Upper lobe of right lung (tissue), 1 donor: ENCODE data around the gene DRAP1. TPM values are rescaled to one million over a fixed set of nuclear protein-coding genes. Genes with fewer than 3 reads are reported as not detected.
A peak's percentile ranks its signal among the peaks of the same experiment; 100 is the strongest.

Experiments
- ATAC-seq: fragments of 200-7000 bp; cut with Tn5 transposase; one replicate; pipeline ENCODE4 v1.9.1; 2020; ENCODE audit warnings: mild to moderate bottlenecking, moderate library complexity
- DNase-seq: peaks from one replicate; pipeline ENCODE4 v3.0.0-alpha.2; 2020
- H3K27ac ChIP-seq: fragments of 200-600 bp; one replicate; pipeline ENCODE4 v1.8.0; 2022
- H3K27me3 ChIP-seq: fragments of 200-600 bp; one replicate; pipeline ENCODE4 v1.8.0; 2022; ENCODE audit warnings: mild to moderate bottlenecking
- H3K36me3 ChIP-seq: fragments of 200-600 bp; one replicate; pipeline ENCODE4 v1.8.0; 2022
- H3K4me1 ChIP-seq: fragments of 200-600 bp; one replicate; pipeline ENCODE4 v1.8.0; 2022
- H3K4me3 ChIP-seq: fragments of 200-600 bp; one replicate; pipeline ENCODE4 v1.8.0; 2022; ENCODE audit warnings: mild to moderate bottlenecking
- H3K9me3 ChIP-seq: fragments of 200-600 bp; one replicate; pipeline ENCODE4 v1.8.0; 2022
- CTCF ChIP-seq: fragments of 200-600 bp; IDR thresholded peaks from one replicate; pipeline ENCODE4 v1.8.0; 2022; ENCODE audit warnings: antibody characterized with exemption
- intact Hi-C: fragments of 100-400 bp; cut with DNase I; formaldehyde crosslinking; loops from one replicate; pipeline ENCODE4 v1.11.0; 2022
- total RNA-seq: library from RNA; stranded (reverse); fragmentation: NEBNext Ultra II Directional; extraction: Animal tissue kit (Norgen Biotek cat#: 25700); gene quantifications from one replicate; pipeline ENCODE4 v1.2.1, GENCODE V29; 2021
- donor health status: DM: no; HTN: yes; CAD: no; lungs with severe emphysema.

The DRAP1 gene
- total RNA-seq, 1 donor from 2014 or later: 62.8 TPM

DNA sequence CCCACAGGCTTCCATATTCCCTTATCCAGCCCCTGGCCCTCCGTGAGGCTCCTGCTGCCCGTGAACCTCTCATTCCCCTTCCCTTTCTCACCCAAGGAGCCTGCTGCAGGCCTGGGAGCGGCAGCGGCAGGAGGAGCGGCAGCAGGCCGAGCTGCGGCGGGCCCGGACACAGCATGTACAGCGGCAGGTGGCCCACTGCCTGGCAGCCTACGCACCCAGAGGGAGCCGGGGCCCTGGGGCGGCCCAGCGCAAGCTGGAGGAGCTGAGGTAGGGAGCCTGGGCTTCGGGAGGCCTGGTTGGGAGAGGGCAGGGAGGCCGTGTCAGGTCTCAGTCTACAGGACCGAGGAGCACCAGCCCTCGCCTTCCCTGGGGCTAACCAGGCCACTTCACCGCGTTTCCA lies 34.2 kb downstream of the DRAP1 start:
- no peak for ATAC-seq
- H3K4me3 ChIP-seq: no peak overlapping the region
- no peaks in the 10 kb centered on the region for H3K27me3 ChIP-seq

DNA sequence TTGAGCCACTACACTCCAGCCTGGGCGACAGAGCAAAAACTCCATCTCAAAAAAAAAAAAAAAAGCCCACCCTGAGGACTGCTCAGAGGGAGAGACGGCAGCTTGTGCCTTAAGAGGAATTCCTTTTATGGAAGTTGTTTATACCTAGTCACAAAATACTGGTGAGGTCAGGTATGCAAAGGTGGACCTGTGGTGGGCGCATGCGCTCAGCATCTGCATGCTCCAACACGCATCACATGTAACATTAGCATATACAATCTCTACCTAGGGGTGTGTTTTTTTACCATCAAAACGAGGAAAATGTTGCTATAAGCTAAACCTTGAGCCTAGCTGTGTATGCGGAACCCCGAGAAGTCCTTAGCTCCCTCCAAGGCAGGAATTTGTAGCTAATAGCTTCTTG lies 35.5 kb downstream of the DRAP1 start:
- Histone ChIP-seq H3K4me3 (no peak overlapping the region), H3K27ac (no peak overlapping the region), H3K9me3 (no peaks in the 10 kb centered on the region), H3K27me3 (no peaks in the 10 kb centered on the region), H3K36me3 (no peaks in the 10 kb centered on the region), H3K4me1 (no peaks in the 10 kb centered on the region)
- ATAC-seq (no peak), DNase-seq (no peak)
- TF ChIP-seq CTCF: no peak
- intact Hi-C loops: no loop called here

More for the DNA sequence above, 34.2 kb downstream of the DRAP1 start:
- H3K36me3 ChIP-seq: no peaks in the 10 kb centered on the region
- H3K27ac ChIP-seq: no peak overlapping the region
- TF ChIP-seq CTCF: no peak
- intact Hi-C loops: no loop called here
- H3K4me1 ChIP-seq: no peaks in the 10 kb centered on the region
- no peaks in the 10 kb centered on the region for H3K9me3 ChIP-seq
- no peak for DNase-seq

DNA sequence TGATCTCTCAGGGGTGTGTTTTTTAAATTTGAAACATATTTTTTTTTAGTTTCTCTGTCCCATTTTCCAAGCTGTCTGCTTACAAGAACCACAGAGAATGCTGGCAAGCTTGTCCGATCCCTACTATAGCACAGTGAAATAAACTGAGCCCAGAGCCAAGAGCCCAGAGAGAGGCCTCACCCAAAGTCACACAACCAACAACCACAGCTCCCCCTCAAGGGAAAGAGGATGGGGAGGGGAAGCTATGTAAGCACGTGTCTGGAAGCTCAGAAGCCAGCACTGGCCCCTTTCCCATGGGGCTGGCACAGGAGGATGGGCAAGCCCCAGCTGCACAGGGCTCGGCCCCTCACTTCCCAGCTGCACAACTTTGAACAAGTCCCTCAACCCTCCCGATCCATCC lies 39.1 kb downstream of the DRAP1 start:
- no peak for DNase-seq

DNA sequence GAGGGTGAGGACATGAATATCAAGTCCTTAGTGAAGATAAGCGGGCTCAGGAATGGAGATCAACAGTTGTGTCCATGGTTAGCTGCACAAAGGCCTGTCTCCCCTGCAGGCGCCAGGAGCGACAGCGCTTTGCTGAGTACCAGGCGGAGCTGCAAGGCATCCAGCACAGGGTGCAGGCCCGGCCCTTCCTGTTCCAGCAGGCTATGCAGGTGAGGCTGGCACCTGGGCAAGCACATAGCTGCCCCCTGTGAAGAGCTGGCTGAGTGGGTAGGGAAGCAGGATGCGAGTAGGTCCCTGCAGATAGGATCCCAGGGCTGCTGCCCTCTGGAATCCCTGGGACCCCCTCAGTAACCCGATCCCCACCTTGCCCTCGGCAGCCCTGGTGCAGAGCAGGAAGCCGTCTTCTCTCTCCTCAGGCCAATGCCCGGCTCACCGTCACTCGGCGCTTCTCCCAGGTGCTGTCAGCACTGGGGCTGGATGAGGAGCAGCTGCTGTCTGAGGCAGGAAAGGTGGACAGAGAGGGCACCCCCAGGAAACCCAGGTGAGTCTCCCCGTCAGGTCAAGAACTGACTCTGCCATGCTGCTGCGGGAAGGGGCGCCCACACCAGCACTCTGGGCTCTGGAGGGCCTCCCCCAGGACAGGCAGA lies 39.7 kb downstream of the DRAP1 start:
- no peaks in the 10 kb centered on the region for H3K27me3 ChIP-seq
- ATAC-seq: no peak
- no peak for DNase-seq
- no peaks in the 10 kb centered on the region for H3K36me3 ChIP-seq
- TF ChIP-seq CTCF: no peak
- no peak overlapping the region for H3K4me3 ChIP-seq
- intact Hi-C loops: no loop called here
- H3K27ac ChIP-seq: no peak overlapping the region
- H3K4me1 ChIP-seq: peaks cover 16% of the 10 kb centered on the region
- no peaks in the 10 kb centered on the region for H3K9me3 ChIP-seq

More for the DNA sequence above, 39.1 kb downstream of the DRAP1 start:
- no peaks in the 10 kb centered on the region for H3K27me3 ChIP-seq
- H3K4me3 ChIP-seq: no peak overlapping the region
- no peak overlapping the region for H3K27ac ChIP-seq
- no peak for ATAC-seq
- H3K4me1 ChIP-seq: peaks cover 10% of the 10 kb centered on the region
- no peaks in the 10 kb centered on the region for H3K36me3 ChIP-seq
- no peaks in the 10 kb centered on the region for H3K9me3 ChIP-seq
- no peak for TF ChIP-seq CTCF
- intact Hi-C loops: no loop called here

DNA sequence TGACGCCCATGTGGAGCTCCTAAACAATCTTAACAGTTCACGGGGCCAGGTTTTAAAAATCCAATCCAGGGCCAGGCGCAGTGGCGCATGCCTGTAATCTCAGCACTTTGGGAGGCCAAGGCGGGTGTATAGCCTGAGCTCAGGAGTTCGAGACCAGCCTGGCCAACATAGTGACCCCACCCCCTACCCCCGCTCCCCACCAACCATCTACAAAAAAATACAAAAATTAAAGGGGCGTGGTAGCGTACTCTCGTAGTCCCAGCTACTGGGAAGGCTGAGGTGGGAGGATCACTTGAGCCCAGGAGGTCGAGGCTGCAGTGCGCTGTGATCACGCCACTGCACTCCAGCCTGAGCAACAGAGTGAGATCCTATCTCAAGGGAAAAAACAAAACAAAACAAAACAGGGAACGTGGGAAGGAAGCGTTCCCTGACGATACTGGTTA lies 41.6 kb downstream of the DRAP1 start:
- Histone ChIP-seq H3K27me3 (no peaks in the 10 kb centered on the region), H3K4me3 (peak overlapping the region; percentile 99), H3K9me3 (no peaks in the 10 kb centered on the region), H3K27ac (peak overlapping the region; percentile 96), H3K4me1 (peaks cover 17% of the 10 kb centered on the region), H3K36me3 (peaks cover 14% of the 10 kb centered on the region)
- no peak for TF ChIP-seq CTCF
- ATAC-seq (no peak), DNase-seq (no peak)
- intact Hi-C loops: no loop called here
